H9 (cell line): ENCODE measurements around the gene TMEM108. TPM values are rescaled to one million over a fixed set of nuclear protein-coding genes. Genes with fewer than 3 reads are reported as not detected.
A peak's percentile ranks its signal among the peaks of the same experiment; 100 is the strongest.

Experiments
- DNase-seq: peaks from one replicate; pipeline ENCODE4 v3.0.0-alpha.2; 2017
- H2AFZ ChIP-seq: one replicate; pipeline ENCODE4 v1.6.1; 2013; ENCODE audit warnings: mild to moderate bottlenecking, low read length, control low read depth, moderate library complexity
- H2AK5ac ChIP-seq: 2 replicates; pipeline ENCODE4 v1.6.1; 2013; ENCODE audit warnings: low read length, control low read depth, mixed read lengths; ENCODE audit not compliant: insufficient read length
- H2BK120ac ChIP-seq: one replicate; pipeline ENCODE4 v1.6.1; 2013; ENCODE audit warnings: low read depth, mild to moderate bottlenecking, low read length, control low read depth, inconsistent platforms; ENCODE audit not compliant: poor library complexity, severe bottlenecking
- H2BK12ac ChIP-seq: 2 replicates; pipeline ENCODE4 v1.6.1; 2013; ENCODE audit warnings: low read length, control low read depth, mixed read lengths, low read depth; ENCODE audit not compliant: insufficient read length
- H2BK15ac ChIP-seq: 2 replicates; pipeline ENCODE4 v1.6.1; 2013; ENCODE audit warnings: low read depth, low read length, control low read depth
- H2BK20ac ChIP-seq: one replicate; pipeline ENCODE4 v1.6.1; 2013; ENCODE audit warnings: low read depth, mild to moderate bottlenecking, low read length, control low read depth, inconsistent platforms; ENCODE audit not compliant: poor library complexity, severe bottlenecking
- H2BK5ac ChIP-seq: 2 replicates; pipeline ENCODE4 v1.6.1; 2013; ENCODE audit warnings: low read length, control low read depth, mixed read lengths; ENCODE audit not compliant: insufficient read length
- H3K14ac ChIP-seq: 2 replicates; pipeline ENCODE4 v1.6.1; 2013; ENCODE audit warnings: low read length, control low read depth; ENCODE audit not compliant: insufficient read depth
- H3K18ac ChIP-seq: 2 replicates; pipeline ENCODE4 v1.6.1; 2013; ENCODE audit warnings: low read depth, mild to moderate bottlenecking, mixed read lengths, low read length, control low read depth; ENCODE audit not compliant: insufficient read length
- H3K23ac ChIP-seq: 2 replicates; pipeline ENCODE4 v1.6.1; 2013; ENCODE audit warnings: low read length, control low read depth, mixed read lengths, low read depth; ENCODE audit not compliant: insufficient read length
- H3K23me2 ChIP-seq: 2 replicates; pipeline ENCODE4 v1.6.1; 2013; ENCODE audit warnings: low read depth, mild to moderate bottlenecking, mixed read lengths, low read length, control low read depth; ENCODE audit not compliant: insufficient read length, poor library complexity, severe bottlenecking
- H3K27ac ChIP-seq: 2 replicates; pipeline ENCODE4 v1.5.1; 2013; ENCODE audit warnings: low read length, control low read depth, mixed read lengths, low read depth; ENCODE audit not compliant: insufficient read length
- H3K27me3 ChIP-seq: 2 replicates; pipeline ENCODE4 v1.6.1; 2013; ENCODE audit warnings: low read length, control low read depth, inconsistent platforms; ENCODE audit not compliant: insufficient read depth
- H3K4ac ChIP-seq: 2 replicates; pipeline ENCODE4 v1.6.1; 2013; ENCODE audit warnings: low read depth, mild to moderate bottlenecking, control low read depth, inconsistent platforms, low read length, moderate library complexity
- H3K4me1 ChIP-seq: 2 replicates; pipeline ENCODE4 v1.6.1; 2013; ENCODE audit warnings: low read length, control low read depth, inconsistent platforms; ENCODE audit not compliant: insufficient read depth
- H3K4me2 ChIP-seq: 2 replicates; pipeline ENCODE4 v1.6.1; 2013; ENCODE audit warnings: low read length, control low read depth, mixed read lengths; ENCODE audit not compliant: insufficient read length, insufficient read depth
- H3K56ac ChIP-seq: 2 replicates; pipeline ENCODE4 v1.6.1; 2013; ENCODE audit warnings: low read depth, mild to moderate bottlenecking, mixed read lengths, low read length, control low read depth; ENCODE audit not compliant: insufficient read length
- H3K79me1 ChIP-seq: 2 replicates; pipeline ENCODE4 v1.6.1; 2013; ENCODE audit warnings: low read depth, mild to moderate bottlenecking, moderate library complexity, low read length, control low read depth, inconsistent platforms; ENCODE audit not compliant: insufficient read depth, poor library complexity, severe bottlenecking
- H3K79me2 ChIP-seq: 2 replicates; pipeline ENCODE4 v1.6.1; 2013; ENCODE audit warnings: low read length, control low read depth, inconsistent platforms; ENCODE audit not compliant: insufficient read depth
- H3K9ac ChIP-seq: 2 replicates; pipeline ENCODE4 v1.6.1; 2013; ENCODE audit warnings: low read length, control low read depth, mixed read lengths; ENCODE audit not compliant: insufficient read length; ENCODE audit errors: extremely low read depth
- H3K9me3 ChIP-seq: one replicate; pipeline ENCODE4 v1.6.1; 2013; ENCODE audit warnings: low read depth, low read length, inconsistent platforms; ENCODE audit not compliant: control insufficient read depth
- H3T11ph ChIP-seq: one replicate; pipeline ENCODE4 v1.6.1; 2013; ENCODE audit warnings: mild to moderate bottlenecking, low read length, control low read depth, inconsistent platforms
- H4K20me1 ChIP-seq: one replicate; pipeline ENCODE4 v1.6.1; 2013; ENCODE audit not compliant: control insufficient read depth, insufficient read length, insufficient read depth
- H4K5ac ChIP-seq: 2 replicates; pipeline ENCODE4 v1.6.1; 2013; ENCODE audit warnings: low read depth, mild to moderate bottlenecking, mixed read lengths, low read length, control low read depth; ENCODE audit not compliant: insufficient read length
- H4K8ac ChIP-seq: replicated peaks from 2 replicates; pipeline ENCODE4 v1.6.1; 2013; ENCODE audit warnings: low read length, control low read depth, mixed read lengths, low read depth; ENCODE audit not compliant: insufficient read length
- H4K91ac ChIP-seq: 2 replicates; pipeline ENCODE4 v1.6.1; 2013; ENCODE audit warnings: low read depth, mild to moderate bottlenecking, moderate library complexity, mixed read lengths, low read length, control low read depth; ENCODE audit not compliant: insufficient read length
- H3K27ac Mint-ChIP-seq, 3 experiments: 2 replicates in 2 of 3; 3 replicates in 1 of 3; pipeline ENCODE4 v1.8.0; 2020 to 2021; ENCODE audit warnings: mixed read lengths in 3 of 3, mild to moderate bottlenecking in 1 of 3, moderate library complexity in 1 of 3
- H3K27me3 Mint-ChIP-seq: 2 replicates; pipeline ENCODE4 v1.8.0; 2021; ENCODE audit warnings: low read depth, mild to moderate bottlenecking, moderate library complexity, mixed read lengths
- H3K36me3 Mint-ChIP-seq, 3 experiments: 2 replicates in 2 of 3; 3 replicates in 1 of 3; pipeline ENCODE4 v1.8.0; 2020 to 2021; ENCODE audit warnings: low read depth in 3 of 3, mixed read lengths in 3 of 3; ENCODE audit not compliant: insufficient read depth in 1 of 3
- H3K4me1 Mint-ChIP-seq, 2 experiments: 2 replicates each; pipeline ENCODE4 v1.8.0; 2020; ENCODE audit warnings: mixed read lengths in 2 of 2
- H3K4me3 Mint-ChIP-seq, 2 experiments: 2 replicates in 1 of 2; 3 replicates in 1 of 2; pipeline ENCODE4 v1.8.0; 2020 to 2021; ENCODE audit warnings: mild to moderate bottlenecking in 2 of 2, mixed read lengths in 2 of 2, moderate library complexity in 1 of 2
- H3K9me3 Mint-ChIP-seq, 2 experiments: 2 replicates in 1 of 2; 3 replicates in 1 of 2; pipeline ENCODE4 v1.8.0; 2020; ENCODE audit warnings: mild to moderate bottlenecking in 2 of 2, mixed read lengths in 2 of 2, moderate library complexity in 1 of 2
- CTCF ChIP-seq: fragments of 200-600 bp; sonication (generic); conservative IDR thresholded peaks from 3 replicates; pipeline ENCODE4 v1.8.0; 2021; ENCODE audit warnings: antibody characterized with exemption, mild to moderate bottlenecking
- WGBS: extraction: QIAGEN DNeasy Blood & Tissue Kit; methylation state at CpG from one replicate; pipeline ENCODE4 v1.1.7; 2013; ENCODE audit warnings: missing lambda C conversion rate, low lambda C conversion rate, mixed read lengths; ENCODE audit not compliant: insufficient read length; ENCODE audit errors: extremely low coverage; 5-methylcytosine and 5-hydroxymethylcytosine counted together
- total RNA-seq: library from RNA; stranded (reverse); gene quantifications from 2 replicates; pipeline ENCODE4 v1.2.1, GENCODE V29; 2021

The TMEM108 gene
- total RNA-seq, 1 experiment from 2014 or later, result 5.0 TPM

DNA sequence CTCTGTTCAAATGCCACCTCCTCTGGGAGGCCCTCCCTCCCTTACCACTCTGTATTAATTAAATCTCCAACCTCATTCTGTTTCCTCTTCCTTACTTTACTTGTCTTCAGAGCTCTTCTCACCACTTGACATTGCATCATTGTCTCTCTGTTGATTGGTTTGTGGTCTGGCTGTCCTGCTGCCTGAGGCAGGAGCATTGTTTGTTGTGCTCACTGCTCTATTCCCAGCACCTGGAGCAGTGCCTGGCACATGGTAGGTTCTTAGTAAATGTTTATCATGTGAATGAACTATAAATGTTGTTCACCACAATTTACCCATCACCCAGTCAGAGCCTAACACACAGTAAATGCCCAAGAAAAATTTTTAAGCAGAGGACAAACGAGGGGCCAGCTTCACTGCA is 355.0 kb downstream of the TMEM108 start:
- no peaks in the 10 kb centered on the region for H4K20me1 ChIP-seq
- no peak overlapping the region for H3K4me3 Mint-ChIP-seq
- H3K18ac ChIP-seq, result no peak overlapping the region
- no peaks in the 10 kb centered on the region for H3K4me1 Mint-ChIP-seq
- H3K56ac ChIP-seq, result no peak overlapping the region
- no peak overlapping the region for H4K91ac ChIP-seq
- no peaks in the 10 kb centered on the region for H3K4me1 ChIP-seq
- no peak overlapping the region for H2BK12ac ChIP-seq
- H4K8ac ChIP-seq, result no peak overlapping the region
- peaks cover 2 to 5% (median 5%) of the 10 kb centered on the region in 3 experiments; a peak in 3 of 7 replicates for H3K36me3 Mint-ChIP-seq
- DNase-seq, result no peak
- no peaks in the 10 kb centered on the region for H3K23me2 ChIP-seq
- H2BK15ac ChIP-seq, result no peak overlapping the region
- no peak overlapping the region for H3K27ac ChIP-seq
- WGBS, result no CpG with 5 or more reads among the region's 1 CpG
- H3K4me2 ChIP-seq, result no peak overlapping the region
- no peak overlapping the region for H2BK5ac ChIP-seq
- no peak overlapping the region for H4K5ac ChIP-seq
- H3K79me1 ChIP-seq, result no peaks in the 10 kb centered on the region
- no peak overlapping the region for H3K14ac ChIP-seq
- H3K27ac Mint-ChIP-seq, result peak overlapping the region in 1 of 3 experiments; percentile 3; a peak in 1 of 7 replicates
- H3K79me2 ChIP-seq, result no peaks in the 10 kb centered on the region
- H2BK120ac ChIP-seq, result no peak overlapping the region
- no peak overlapping the region for H2BK20ac ChIP-seq
- H3K27me3 Mint-ChIP-seq, result no peaks in the 10 kb centered on the region
- no peak for TF ChIP-seq CTCF
- no peaks in the 10 kb centered on the region for H3K9me3 ChIP-seq
- no peak overlapping the region for H3K23ac ChIP-seq
- H3K27me3 ChIP-seq, result no peaks in the 10 kb centered on the region
- no peak overlapping the region for H2AFZ ChIP-seq
- H3K9ac ChIP-seq, result no peak overlapping the region
- H2AK5ac ChIP-seq, result no peak overlapping the region
- H3T11ph ChIP-seq, result no peak overlapping the region
- no peak overlapping the region for H3K4ac ChIP-seq
- H3K9me3 Mint-ChIP-seq, result no peaks in the 10 kb centered on the region
